Adrenal gland (tissue), 5 donors: ENCODE measurements around the gene XPO4.

Experiments used
- CTCF ChIP-seq, 6 experiments: fragments of 450-650 bp in 4 of 6; fragments of 200-600 bp in 2 of 6; sonication (generic) in 1 of 6; IDR thresholded peaks; 1 replicate in 5 of 6; 2 replicates in 1 of 6; pipeline versions ENCODE4 v1.5.1 to v1.8.0; 2016 to 2021; ENCODE audit warnings: antibody characterized with exemption in 6 of 6, mild to moderate bottlenecking in 2 of 6, moderate library complexity in 1 of 6
- POLR2A ChIP-seq, 2 donors: fragments of 450-650 bp; IDR thresholded peaks; one replicate each; pipeline ENCODE4 v1.6.1; 2017; ENCODE audit warnings: antibody characterized with exemption in 2 of 2, mild to moderate bottlenecking in 2 of 2, moderate library complexity in 1 of 2
- donor health status: DM: no; HTN: no; CAD: no.

GRCh38 chr13:20760872-20761271 is 141.7 kb downstream of the XPO4 start:
- TF ChIP-seq CTCF (IDR thresholded peaks at IDR 0.05) (no peak), POLR2A (IDR thresholded peaks at IDR 0.05) (no peak)
